Tongue (tissue), 2 donors: ENCODE results near the gene ZNF784. TPM values are rescaled to one million over a fixed set of nuclear protein-coding genes. Genes with fewer than 3 reads are reported as not detected.
"Not testable (repeated sequence)": the region's sequence is repeated elsewhere in the genome, so short reads cannot be mapped to it uniquely, and the experiment has no call there.

Source experiments
- DNase-seq: peaks from one replicate; pipeline ENCODE4 v3.0.0-alpha.2; 2015
- total RNA-seq: library from RNA; depleted of rRNA; stranded (reverse); fragments of >200 nt; gene quantifications from one replicate; pipeline ENCODE4 v1.2.3, GENCODE V29; 2014

The ZNF784 gene
- total RNA-seq, 1 donor from 2014 or later = 9.8 TPM

DNA sequence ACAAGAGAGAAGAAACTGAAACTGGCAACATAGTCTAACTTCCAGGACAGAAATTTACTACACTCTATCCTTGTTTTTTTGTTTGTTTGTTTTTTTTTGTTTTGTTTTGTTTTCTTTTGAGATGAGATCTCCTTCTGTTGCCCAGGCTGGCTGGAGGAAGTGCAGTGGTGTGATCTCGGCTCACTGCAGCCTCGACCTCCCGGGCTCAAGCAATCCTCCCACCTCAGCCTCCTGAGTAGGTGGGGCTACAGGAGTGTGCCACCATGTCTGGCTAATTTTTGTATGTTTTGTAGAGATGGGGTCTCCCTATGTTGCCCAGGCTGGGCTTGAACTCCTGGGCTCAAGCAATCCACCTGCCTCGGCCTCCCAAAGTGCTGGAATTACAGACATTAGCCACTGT is 42.1 kb downstream of the ZNF784 start:
- DNase-seq = not testable (repeated sequence)

DNA sequence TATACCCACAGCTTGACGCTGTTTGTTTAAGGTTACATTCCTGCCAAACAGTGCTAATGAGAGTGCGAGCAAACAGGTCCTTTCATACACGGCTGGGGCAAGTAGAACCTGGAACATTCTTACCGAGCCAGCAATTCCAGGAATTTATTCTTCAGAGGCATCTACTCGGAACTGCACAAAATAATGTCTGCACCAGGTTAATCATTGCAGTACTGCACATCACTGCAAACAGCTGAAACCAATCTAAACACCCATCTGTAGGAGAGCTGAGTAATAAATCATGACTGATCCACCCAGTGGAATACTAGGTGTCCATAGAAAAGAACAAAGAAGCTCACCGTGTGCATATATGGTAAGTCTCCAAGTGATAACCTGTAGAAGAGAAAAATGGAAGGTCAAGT is 42.5 kb downstream of the ZNF784 start:
- no peak for DNase-seq

DNA sequence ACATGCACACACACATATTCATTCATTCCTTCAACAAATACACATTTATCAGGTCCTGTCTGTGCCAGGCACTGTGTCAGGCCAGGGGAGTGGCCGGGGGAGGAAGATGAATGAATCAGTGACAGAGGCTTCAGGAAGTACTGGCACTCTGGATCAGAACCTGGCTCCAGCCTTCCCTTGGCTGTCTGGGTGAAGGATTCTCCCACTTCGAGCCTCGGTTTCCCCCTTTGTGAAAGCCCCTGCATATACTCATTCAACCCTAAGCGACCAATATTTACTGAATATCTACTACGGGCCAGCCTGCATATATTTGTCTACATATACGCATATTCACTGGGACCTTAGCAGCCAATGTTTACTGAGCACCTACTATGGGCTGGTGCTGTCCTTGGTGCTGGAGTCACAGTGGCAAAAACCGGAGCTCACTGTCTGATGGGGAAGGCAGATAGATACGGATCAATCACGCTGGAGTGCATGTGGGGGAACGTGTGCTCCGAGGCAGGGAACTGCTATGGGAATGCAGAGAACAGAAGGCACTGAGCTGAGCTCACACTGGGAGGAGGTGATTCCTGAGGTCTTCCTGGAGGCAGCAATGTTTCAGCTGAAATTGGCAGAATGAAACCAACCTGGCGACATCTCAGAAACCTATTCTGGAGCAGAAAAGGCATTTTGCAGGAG is 43.1 kb downstream of the ZNF784 start:
- DNase-seq = peak; percentile 38

DNA sequence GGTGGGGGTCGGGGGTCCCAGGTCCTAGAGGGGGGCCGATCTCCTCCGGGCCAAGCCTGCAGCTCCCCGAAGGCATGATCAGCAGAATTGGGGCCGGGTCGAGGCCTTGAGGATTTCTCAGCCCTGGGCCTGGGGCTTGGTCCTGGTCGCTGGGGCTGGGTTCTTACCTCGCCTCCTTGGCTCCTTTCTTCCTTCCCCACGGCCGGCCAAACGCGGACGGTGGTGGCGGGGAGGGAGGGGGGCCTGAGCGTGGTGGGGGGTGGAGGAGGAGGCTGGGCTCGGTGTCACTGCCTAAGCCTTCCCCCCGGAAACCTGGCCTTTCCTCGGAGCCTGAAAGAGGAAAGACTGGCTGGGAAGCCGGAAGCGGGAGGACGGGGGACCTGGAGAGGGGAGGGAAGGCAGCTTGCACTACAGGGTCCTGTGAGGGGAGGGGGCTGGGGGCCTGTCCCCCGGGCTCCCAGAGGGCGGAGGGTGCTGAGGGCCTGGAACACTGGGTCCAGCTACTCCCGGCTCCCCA is 43.7 kb downstream of the ZNF784 start, which contains the start of gene ZNF579:
TSS of gene ZNF579 (minus strand) at position 221 of the 517 bp plus-strand sequence. CDS start 1,209 bp downstream, outside the sequence.
- peak; percentile 96 for DNase-seq

DNA sequence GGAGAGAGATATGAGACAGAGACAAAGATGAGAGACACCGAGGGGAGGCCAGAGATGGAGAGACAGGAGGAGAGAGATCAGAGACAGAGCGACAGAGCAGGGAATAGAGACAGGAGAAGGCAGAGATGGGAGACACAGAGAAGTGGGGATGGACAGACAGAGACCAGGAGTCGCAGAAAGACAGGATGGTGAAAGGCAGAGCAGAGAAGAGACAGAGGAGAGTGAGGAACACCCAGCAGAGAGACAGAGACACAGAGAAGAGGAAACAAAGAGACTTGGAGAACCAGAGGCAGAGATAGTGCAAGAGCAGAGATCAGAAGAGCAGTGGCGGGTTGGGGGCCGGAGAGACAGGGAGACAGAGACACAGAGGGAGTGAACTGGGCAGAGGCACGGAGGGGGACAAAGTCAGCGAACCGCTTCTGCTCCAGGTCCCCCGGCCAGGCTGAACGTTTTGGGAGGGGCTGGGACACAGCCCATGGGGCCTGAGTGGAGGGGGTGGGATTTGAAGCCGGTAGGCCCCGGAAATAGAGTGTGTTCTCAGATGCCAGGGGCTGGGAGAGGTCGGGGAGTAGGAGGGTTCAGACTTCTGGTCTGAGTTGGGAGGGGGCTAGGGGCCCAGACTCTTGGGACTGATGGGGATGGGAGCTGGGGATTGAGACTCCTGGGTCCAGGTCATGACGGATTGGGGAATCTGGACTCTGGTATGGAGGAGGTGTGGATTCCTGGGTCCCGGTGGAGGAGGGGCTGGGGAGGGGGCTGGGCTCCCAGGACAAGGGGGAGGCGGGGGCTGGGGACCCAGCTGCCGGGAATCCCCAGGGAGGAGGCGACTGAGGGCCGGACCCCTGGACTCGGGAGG is 44.4 kb downstream of the ZNF784 start:
- DNase-seq = peak; percentile 73

DNA sequence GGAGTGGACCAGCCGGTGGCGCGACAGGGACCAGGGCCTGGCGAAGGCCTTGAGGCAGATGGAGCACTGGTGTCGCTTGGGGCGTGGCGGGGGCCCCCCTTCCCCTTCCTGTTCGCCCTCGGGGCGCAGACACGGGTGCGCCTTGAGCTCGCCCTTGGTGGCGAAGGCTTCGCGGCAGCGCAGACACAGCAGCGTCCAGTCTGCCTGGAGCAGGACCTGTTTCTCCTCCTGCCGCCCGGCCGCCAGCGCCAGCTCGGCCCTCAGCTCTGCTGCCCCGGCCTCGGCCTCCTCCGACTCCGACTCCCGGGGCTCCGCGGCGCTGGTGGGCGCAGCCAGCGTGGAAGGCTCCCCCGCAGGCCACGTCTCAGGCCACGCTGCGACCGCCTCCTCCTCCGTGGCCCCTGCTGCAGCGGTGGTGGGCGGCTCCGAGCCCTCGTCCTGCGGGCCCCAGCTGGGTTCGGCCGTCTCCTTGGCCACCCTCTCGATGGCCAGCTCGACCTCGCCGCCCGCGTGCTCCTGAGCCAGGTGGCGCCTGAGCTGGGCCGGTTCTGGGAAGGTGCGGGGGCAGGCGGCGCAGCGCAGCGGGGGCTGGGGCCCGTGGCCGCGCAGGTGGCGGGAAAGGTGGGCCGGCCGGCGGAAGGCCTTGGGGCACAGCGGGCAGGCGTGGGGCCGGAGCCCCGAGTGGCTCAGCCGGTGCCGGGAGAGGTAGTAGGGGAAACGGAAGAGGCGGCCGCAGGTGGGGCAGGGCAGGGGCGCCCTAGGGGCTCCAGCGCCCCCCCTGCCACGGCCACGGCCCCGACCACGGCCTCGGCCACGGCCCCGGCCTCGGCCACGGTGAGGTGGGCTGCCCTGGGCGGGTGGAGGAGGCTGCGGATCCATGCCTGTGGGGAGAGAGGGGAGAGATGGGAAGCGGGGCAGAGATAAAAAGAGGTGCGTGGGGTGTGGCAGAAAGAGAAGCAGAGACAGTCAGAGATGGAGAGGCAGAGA is 45.3 kb downstream of the ZNF784 start:
- no peak for DNase-seq

DNA sequence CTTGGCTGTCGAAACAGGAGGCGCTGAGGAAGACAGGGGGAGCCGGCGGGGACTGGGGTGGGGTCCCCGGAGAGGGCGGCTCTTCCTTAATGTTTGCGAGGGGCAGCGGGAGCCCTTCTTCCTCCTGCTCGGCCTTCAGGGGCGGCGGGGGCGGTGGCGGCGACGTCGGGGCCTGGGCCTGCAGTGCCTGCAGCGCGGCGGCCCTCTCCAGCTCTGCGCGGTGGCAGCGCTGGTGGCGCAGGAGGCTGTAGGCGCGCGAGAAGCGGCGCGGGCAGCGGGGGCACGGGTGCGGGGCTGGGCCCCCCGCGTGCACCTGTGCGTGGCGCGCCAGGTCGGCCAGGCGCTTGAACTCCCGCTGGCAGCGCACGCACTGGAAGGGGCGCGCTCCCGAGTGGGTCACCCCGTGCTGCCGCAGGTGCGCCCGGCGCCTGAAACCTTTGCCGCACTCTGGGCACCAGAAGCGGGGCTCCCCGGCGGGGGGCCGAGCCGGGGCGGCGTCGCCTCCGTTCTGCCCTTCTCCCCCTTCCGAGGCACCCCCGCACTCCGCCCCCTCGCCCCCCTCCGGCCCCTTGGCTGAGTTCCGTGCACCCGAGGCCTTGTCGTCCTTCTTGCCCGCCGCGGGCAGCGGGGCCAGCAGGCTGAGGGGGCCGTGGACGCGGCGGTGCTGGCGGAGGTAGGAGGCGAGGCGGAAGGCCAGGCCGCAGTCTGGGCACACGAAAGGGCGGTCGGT is 46.2 kb downstream of the ZNF784 start:
- DNase-seq = no peak

DNA sequence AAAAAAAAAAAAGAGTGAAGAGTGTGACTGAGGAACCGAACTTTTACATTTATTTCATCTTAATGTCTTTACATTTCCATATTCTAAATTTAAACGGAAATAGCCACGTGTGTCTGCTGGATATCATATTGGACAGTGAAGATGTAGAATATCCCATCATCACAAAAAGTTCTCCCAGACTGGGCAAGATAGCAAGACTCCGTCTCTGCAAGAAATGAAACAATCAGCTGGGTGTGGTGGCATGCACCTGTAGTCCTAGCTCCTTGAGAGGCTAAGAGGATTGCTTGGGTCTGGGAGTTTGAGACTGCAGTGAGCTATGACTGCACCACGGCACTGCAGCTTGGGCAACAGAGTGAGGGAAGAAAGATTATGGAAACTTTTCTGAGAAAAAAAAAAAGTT is 47.6 kb downstream of the ZNF784 start:
- DNase-seq = no peak

DNA sequence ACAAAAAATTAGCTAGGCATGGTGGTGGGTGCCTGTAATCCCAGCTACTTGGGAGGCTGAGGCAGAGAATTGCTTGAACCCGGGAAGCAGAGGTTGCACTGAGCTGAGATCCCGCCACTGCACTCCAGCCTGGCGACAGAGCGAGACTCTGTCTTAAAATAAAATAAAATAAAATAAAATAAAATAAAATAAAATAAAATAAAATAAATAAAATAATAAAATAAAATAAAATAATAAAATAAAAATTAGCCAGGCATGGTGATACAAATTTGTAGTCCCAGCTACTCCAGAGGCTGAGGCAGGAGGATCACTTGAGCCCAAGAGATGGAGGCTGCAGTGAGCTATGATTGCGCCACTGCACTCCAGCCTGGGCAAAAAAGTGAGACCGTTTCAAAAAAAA is 50.4 kb downstream of the ZNF784 start:
- DNase-seq = not testable (repeated sequence)

Other genes starting within 250 kb of the ZNF784 start
- gene TMEM190, start 247.7 kb downstream of the ZNF784 start, total RNA-seq = not detected
- 4.2 TPM for gene TMEM238, start 240.3 kb downstream of the ZNF784 start, total RNA-seq
- 453 TPM for gene RPL28, start 238.6 kb downstream of the ZNF784 start, total RNA-seq
- gene UBE2S, start 216.8 kb downstream of the ZNF784 start, total RNA-seq = 20.7 TPM
- gene SHISA7, start 181.3 kb downstream of the ZNF784 start, total RNA-seq = not detected
- 39.3 TPM for gene ISOC2, start 162.9 kb downstream of the ZNF784 start, total RNA-seq
- not detected for gene C19orf85, start 159.8 kb downstream of the ZNF784 start, total RNA-seq
- 4.4 TPM for gene ZNF628, start 147.9 kb downstream of the ZNF784 start, total RNA-seq
- 12.0 TPM for gene NAT14, start 139.4 kb downstream of the ZNF784 start, total RNA-seq
- 29.2 TPM for gene SSC5D, start 136.1 kb downstream of the ZNF784 start, total RNA-seq
- gene SBK2, start 87.4 kb downstream of the ZNF784 start, total RNA-seq = 10.2 TPM
- gene SBK3, start 79.0 kb downstream of the ZNF784 start, total RNA-seq = not detected
- 4.1 TPM for gene ZNF579, start 43.7 kb downstream of the ZNF784 start, total RNA-seq
- gene FIZ1, start 25.0 kb downstream of the ZNF784 start, total RNA-seq = 5.9 TPM
- gene ZNF524, start 24.3 kb downstream of the ZNF784 start, total RNA-seq = 16.0 TPM
- 5.0 TPM for gene ZNF865, start 18.9 kb downstream of the ZNF784 start, total RNA-seq
- 4.4 TPM for gene ZNF580, start 16.4 kb upstream of the ZNF784 start, total RNA-seq
- gene ZNF581, start 19.1 kb upstream of the ZNF784 start, total RNA-seq = 16.3 TPM
- 8.6 TPM for gene CCDC106, start 23.6 kb upstream of the ZNF784 start, total RNA-seq
- gene U2AF2, start 30.5 kb upstream of the ZNF784 start, total RNA-seq = 85.9 TPM
- gene EPN1, start 50.7 kb upstream of the ZNF784 start, total RNA-seq = 62.2 TPM
- not detected for gene NLRP9, start 113.8 kb upstream of the ZNF784 start, total RNA-seq
- 2.5 TPM for gene RFPL4A, start 134.5 kb upstream of the ZNF784 start, total RNA-seq
- gene RFPL4AL1, start 144.6 kb upstream of the ZNF784 start, total RNA-seq = not detected
- gene NLRP11, start 207.4 kb upstream of the ZNF784 start, total RNA-seq = not detected
- gene NLRP4, start 212.0 kb upstream of the ZNF784 start, total RNA-seq = not detected